Esophagus muscularis mucosa (tissue), 3 donors: Measurements from ENCODE around the gene TMEM150B.

Experiments
- POLR2A ChIP-seq: fragments of 450-650 bp; IDR thresholded peaks from one replicate; pipeline ENCODE4 v1.6.1; 2017; ENCODE audit warnings: antibody characterized with exemption, moderate library complexity, mild to moderate bottlenecking, low read depth
- POLR2AphosphoS5 ChIP-seq, 2 donors: sonication (generic); formaldehyde crosslinking; IDR thresholded peaks; one replicate each; pipeline ENCODE4 v1.6.1; 2017; ENCODE audit warnings: antibody characterized with exemption in 2 of 2
- TF ChIP-seq, protein P1 (sequence below), 3 experiments: fragments of 200-600 bp in 2 of 3; fragments of 450-650 bp in 1 of 3; sonication (generic) in 2 of 3; IDR thresholded peaks; one replicate each; pipeline ENCODE4 v1.5.1; 2017 to 2019; ENCODE audit warnings: antibody characterized with exemption in 3 of 3, mild to moderate bottlenecking in 2 of 3, moderate library complexity in 1 of 3

DNA sequence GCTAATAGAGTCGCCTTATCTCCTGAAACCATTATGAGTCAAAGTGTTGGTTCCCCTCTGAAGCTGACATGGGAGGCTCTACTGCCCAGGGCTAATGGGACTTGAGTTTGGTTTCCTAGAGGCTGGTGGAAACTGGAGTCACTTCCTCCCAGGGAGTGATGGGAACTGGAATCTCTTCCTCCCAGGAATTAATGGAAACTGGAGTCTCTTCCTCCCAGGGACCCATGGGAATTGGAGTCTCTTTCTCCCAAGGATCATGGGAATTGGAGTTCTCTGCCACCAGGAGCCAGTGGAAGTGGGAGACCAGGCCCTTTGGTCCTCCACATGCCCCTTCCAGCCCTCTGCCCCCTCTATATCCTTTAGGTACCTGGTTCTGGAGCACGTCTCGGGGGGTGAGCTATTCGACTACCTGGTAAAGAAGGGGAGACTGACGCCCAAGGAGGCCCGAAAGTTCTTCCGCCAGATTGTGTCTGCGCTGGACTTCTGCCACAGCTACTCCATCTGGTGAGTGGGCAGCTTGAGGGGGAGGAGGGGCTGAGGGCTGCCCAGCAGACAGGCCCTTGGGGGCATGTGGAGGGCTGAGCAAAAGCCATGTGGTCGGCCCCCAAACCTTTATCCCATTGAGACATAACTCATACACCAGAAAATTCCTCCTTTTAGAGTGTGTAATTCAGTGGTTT, 35.9 kb downstream of the TMEM150B start:
- TF ChIP-seq, protein P1, sequence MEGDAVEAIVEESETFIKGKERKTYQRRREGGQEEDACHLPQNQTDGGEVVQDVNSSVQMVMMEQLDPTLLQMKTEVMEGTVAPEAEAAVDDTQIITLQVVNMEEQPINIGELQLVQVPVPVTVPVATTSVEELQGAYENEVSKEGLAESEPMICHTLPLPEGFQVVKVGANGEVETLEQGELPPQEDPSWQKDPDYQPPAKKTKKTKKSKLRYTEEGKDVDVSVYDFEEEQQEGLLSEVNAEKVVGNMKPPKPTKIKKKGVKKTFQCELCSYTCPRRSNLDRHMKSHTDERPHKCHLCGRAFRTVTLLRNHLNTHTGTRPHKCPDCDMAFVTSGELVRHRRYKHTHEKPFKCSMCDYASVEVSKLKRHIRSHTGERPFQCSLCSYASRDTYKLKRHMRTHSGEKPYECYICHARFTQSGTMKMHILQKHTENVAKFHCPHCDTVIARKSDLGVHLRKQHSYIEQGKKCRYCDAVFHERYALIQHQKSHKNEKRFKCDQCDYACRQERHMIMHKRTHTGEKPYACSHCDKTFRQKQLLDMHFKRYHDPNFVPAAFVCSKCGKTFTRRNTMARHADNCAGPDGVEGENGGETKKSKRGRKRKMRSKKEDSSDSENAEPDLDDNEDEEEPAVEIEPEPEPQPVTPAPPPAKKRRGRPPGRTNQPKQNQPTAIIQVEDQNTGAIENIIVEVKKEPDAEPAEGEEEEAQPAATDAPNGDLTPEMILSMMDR (IDR thresholded peaks at IDR 0.05) = no peak
- TF ChIP-seq POLR2AphosphoS5 (IDR thresholded peaks at IDR 0.05) (no peak), POLR2A (no peak)
